HG03064 (cell line): ENCODE measurements around the gene LRRK1.
A peak's percentile ranks its signal among the peaks of the same experiment; 100 is the strongest.

Experiments used
- ATAC-seq: cut with Tn5 transposase; IDR thresholded peaks from one replicate; pipeline ENCODE4 v1.9.1; 2021; ENCODE audit warnings: low read depth; ENCODE audit not compliant: unreplicated experiment

Gene LRRK1

DNA sequence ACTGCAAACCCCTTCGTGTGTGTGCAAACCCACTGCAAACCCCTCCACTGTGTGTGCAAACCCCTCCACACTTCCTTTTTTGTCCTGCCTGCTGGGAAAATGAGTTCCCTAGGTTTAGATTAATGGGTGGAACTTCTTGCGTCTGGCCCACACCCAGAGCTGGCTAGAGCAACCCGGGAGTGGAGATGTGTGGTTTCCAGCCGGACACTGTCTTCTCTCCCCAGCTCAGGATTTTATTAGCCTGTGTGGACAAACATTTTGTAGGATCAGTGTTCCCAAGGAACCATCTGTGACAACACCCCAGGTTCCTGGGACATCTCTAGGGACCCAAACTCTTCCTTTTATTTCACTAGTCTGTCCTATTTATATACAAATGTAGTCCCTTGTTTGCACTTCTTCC is 9.6 kb upstream of the LRRK1 start:
- no peak for ATAC-seq

DNA sequence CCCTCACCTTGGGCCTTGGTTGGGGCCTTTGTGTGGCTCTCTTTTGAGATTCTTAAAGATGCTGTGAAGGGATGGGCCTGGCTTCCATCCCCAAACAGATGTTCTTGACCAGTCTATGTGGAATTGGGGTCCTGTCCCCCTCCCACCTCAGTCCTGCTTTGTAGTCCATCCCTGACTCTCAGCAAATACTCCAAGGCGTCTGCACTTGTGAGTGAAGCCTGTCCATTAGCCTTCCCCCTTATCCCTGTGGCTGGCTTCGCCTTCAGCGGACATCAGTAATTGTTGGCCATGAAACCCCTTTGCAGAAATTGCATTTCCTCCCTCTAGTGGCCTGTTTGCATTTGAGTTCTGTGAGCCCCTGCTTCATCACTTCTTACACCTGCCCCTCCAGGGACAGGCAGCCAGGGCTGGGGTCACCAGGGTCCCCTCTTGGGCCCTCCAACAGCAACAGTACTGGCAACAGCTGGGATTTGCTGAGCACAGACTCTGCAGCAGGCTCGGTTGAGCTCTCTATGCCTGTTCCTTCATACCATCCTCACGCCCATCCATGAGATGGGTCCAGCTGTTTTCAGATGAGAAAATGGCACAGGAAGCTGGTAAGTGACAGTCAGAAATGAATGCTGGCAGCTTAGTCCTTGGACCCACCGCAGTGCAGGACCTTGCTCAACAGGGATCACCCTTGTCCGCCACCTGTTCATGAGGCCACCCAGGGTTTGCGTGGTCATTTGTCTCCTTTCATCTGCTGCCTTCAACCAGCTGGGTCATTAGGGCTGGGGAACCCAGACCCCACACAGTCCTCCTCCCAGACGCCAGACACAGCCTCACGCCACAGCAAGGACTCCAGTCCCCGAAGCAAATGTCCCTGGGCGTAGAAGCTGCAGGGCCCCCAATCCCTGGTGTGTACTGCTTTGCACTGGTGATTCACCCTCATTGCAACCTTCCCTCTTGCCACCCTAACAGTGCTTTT is 8.9 kb upstream of the LRRK1 start:
- no peak for ATAC-seq

DNA sequence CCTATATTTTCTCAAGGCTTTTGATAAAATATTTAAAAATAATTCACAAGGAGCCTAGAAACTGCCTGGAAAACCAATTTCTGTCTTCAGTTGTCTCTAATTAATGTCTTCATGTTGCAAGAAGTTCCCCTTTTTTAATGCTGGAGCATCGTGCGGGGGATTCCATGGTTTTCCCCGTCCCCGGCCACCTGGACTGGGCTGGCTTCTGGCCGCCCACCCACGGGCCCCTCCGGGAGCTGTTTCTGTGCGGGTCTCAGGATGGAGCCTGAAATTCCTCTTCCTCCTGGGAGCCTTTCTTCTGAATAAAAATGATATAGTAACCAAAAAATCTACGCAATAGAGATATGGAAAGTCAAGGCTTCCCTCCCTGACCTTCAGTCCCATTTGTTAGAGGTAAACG is 8.1 kb upstream of the LRRK1 start:
- no peak for ATAC-seq

GRCh38 chr15:100913961-100914360 is 5.2 kb upstream of the LRRK1 start:
- ATAC-seq = no peak

- no peak for ATAC-seq
Measured at GRCh38 chr15:100914876-100915275, 4.3 kb upstream of the LRRK1 start.

GRCh38 chr15:100918034-100918689 is 995 bp upstream of the LRRK1 start:
- ATAC-seq = peak; percentile 49

GRCh38 chr15:100919481-100920405 is 586 bp downstream of the LRRK1 start:
- no peak for ATAC-seq

DNA sequence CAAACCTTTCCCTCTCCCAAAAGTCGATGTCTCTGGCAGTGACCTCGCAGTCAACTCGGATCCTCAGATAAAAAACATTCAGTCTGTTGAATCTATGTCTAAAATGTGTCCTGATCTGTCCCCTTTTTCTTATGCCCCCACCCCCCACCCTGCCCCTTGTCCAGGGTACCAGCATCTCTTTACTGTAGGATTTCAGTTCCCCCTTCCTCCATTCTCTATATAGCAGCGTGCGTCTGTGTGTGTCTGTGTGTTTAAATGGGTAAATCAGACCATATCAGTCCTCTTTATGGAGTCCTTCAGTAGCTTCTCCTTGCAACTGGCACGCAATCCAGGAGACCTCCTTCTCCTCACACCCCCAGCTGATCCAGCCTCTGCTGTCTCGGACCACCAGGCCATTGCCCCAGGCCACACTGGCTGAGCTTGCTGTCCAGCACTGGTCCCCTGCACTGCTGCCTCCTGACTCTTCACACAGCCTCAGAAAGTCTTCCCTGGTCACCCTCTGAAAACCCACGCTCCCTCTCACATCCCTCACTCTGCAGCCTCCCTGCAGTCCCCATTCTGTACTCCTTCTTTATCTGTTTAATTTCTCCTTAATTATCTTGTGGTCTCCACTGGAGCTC is 1.5 kb downstream of the LRRK1 start:
- ATAC-seq = no peak

- no peak for ATAC-seq
Measured at GRCh38 chr15:100922192-100923040, 3.3 kb downstream of the LRRK1 start.

- no peak for ATAC-seq
Measured at GRCh38 chr15:100923076-100923475, 3.9 kb downstream of the LRRK1 start.

GRCh38 chr15:100923902-100924301 is 4.7 kb downstream of the LRRK1 start:
- no peak for ATAC-seq

GRCh38 chr15:100924436-100924835 is 5.3 kb downstream of the LRRK1 start:
- no peak for ATAC-seq

GRCh38 chr15:100925480-100925879 is 6.3 kb downstream of the LRRK1 start:
- ATAC-seq = no peak

GRCh38 chr15:100926258-100926657 is 7.1 kb downstream of the LRRK1 start:
- ATAC-seq = no peak

GRCh38 chr15:100926971-100927756 is 8.0 kb downstream of the LRRK1 start:
- ATAC-seq = no peak

- no peak for ATAC-seq
Measured at GRCh38 chr15:100928632-100929280, 9.6 kb downstream of the LRRK1 start.

DNA sequence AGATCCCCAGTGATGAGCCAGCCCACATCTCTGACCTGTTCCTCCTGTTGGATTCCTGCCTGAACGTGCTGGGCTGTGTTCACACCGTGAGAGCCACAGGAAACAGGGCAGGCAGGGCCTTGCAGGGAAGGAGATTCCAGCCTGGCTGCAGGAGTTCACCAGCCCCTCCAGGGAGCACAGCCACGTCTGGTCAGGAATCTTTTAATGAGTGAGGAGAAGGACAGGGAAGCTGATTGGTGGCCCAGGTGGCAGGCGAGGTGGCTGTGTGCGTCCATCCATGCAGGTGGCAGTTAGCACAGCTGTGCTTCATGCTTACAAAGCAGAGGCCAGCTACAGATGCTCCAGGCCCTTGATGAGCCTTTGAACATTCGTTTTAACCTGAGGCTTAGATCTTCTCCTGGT is 10.5 kb downstream of the LRRK1 start:
- no peak for ATAC-seq

- ATAC-seq = no peak
Measured at GRCh38 chr15:100930306-100930848, 11.2 kb downstream of the LRRK1 start.
